HepG2 (cell line): ENCODE data around the gene ALDOA. TPM values are rescaled to one million over a fixed set of nuclear protein-coding genes. Genes with fewer than 3 reads are reported as not detected.

Source experiments
- ATF1 ChIP-seq: IDR thresholded peaks from 2 replicates; pipeline ENCODE4 v1.6.1; 2016; ENCODE audit warnings: mild to moderate bottlenecking, control low read depth
- CERS6 ChIP-seq: sonication (generic); formaldehyde crosslinking; IDR thresholded peaks from 2 replicates; pipeline ENCODE4 v1.5.0; 2020; ENCODE audit warnings: missing genetic modification reagents
- FOXP1 ChIP-seq, 2 experiments: fragments of 450-650 bp in 1 of 2; IDR thresholded peaks; 2 replicates each; pipeline ENCODE4 v1.6.1; 2017 to 2018; ENCODE audit warnings: antibody characterized with exemption in 1 of 2
- GPN1 ChIP-seq: sonication (generic); formaldehyde crosslinking; IDR thresholded peaks from 2 replicates; pipeline ENCODE4 v1.5.1; 2020; ENCODE audit warnings: missing genetic modification reagents, borderline replicate concordance
- HOXA9 ChIP-seq: sonication (generic); formaldehyde crosslinking; IDR thresholded peaks from 2 replicates; pipeline ENCODE4 v1.8.1; 2022; ENCODE audit warnings: missing genetic modification reagents, mild to moderate bottlenecking, moderate library complexity, borderline replicate concordance
- KAT2B ChIP-seq: fragments of 150-350 bp; IDR thresholded peaks from 2 replicates; pipeline ENCODE4 v1.6.1; 2014; ENCODE audit warnings: low read depth, low read length, borderline replicate concordance
- KLF11 ChIP-seq: IDR thresholded peaks from 2 replicates; pipeline ENCODE4 v1.6.1; 2016; ENCODE audit warnings: missing compliant biosample characterization
- MAFK ChIP-seq, 2 experiments: IDR thresholded peaks in 1 of 2; conservative IDR thresholded peaks in 1 of 2; 2 replicates each; pipeline ENCODE4 v1.6.1; 2011; ENCODE audit warnings: improper control_type of control experiment in 2 of 2, low read length in 2 of 2
- MYC ChIP-seq: sonication (generic); formaldehyde crosslinking; IDR thresholded peaks from 2 replicates; pipeline ENCODE4 v1.9.0; 2021; ENCODE audit warnings: missing genetic modification reagents, borderline replicate concordance
- NBN ChIP-seq: fragments of 450-650 bp; conservative IDR thresholded peaks from 2 replicates; pipeline ENCODE4 v1.6.1; 2017
- NFATC3 ChIP-seq: sonication (generic); formaldehyde crosslinking; IDR thresholded peaks from 2 replicates; pipeline ENCODE4 v1.5.1; 2020; ENCODE audit warnings: mild to moderate bottlenecking, missing genetic modification reagents
- SNAPC2 ChIP-seq: sonication (generic); formaldehyde crosslinking; IDR thresholded peaks from 2 replicates; pipeline ENCODE4 v1.8.1; 2022; ENCODE audit warnings: mild to moderate bottlenecking, missing genetic modification reagents
- SP5 ChIP-seq: IDR thresholded peaks from 2 replicates; pipeline ENCODE4 v1.6.1; 2016; ENCODE audit warnings: low read depth, borderline replicate concordance
- TCF7 ChIP-seq: sonication (generic); IDR thresholded peaks from 2 replicates; pipeline ENCODE4 v1.6.1; 2016; ENCODE audit warnings: antibody characterized with exemption, low read depth
- THAP8 ChIP-seq: sonication (generic); formaldehyde crosslinking; IDR thresholded peaks from 2 replicates; pipeline ENCODE4 v1.5.1; 2020; ENCODE audit warnings: missing genetic modification reagents, mild to moderate bottlenecking, borderline replicate concordance
- ZFP62 ChIP-seq: sonication (generic); formaldehyde crosslinking; IDR thresholded peaks from 2 replicates; pipeline ENCODE4 v1.4.0; 2020; ENCODE audit warnings: missing genetic modification reagents
- ZNF276 ChIP-seq: sonication (generic); formaldehyde crosslinking; IDR thresholded peaks from 2 replicates; pipeline ENCODE4 v1.4.0; 2020; ENCODE audit warnings: mild to moderate bottlenecking, low read depth, missing genetic modification reagents
- ZNF329 ChIP-seq: sonication (generic); formaldehyde crosslinking; IDR thresholded peaks from 2 replicates; pipeline ENCODE4 v1.9.0; 2021; ENCODE audit warnings: low read depth, mild to moderate bottlenecking, missing genetic modification reagents
- ZNF33A ChIP-seq: sonication (generic); formaldehyde crosslinking; IDR thresholded peaks from 2 replicates; pipeline ENCODE4 v1.5.1; 2020; ENCODE audit warnings: missing genetic modification reagents, mild to moderate bottlenecking, moderate library complexity, borderline replicate concordance
- ZNF33B ChIP-seq: sonication (generic); formaldehyde crosslinking; IDR thresholded peaks from 2 replicates; pipeline ENCODE4 v1.5.1; 2020; ENCODE audit warnings: mild to moderate bottlenecking, missing genetic modification reagents
- ZNF362 ChIP-seq: sonication (generic); formaldehyde crosslinking; IDR thresholded peaks from 2 replicates; pipeline ENCODE4 v1.4.0; 2020; ENCODE audit warnings: missing genetic modification reagents, mild to moderate bottlenecking, borderline replicate concordance
- ZNF44 ChIP-seq: sonication (generic); formaldehyde crosslinking; IDR thresholded peaks from 2 replicates; pipeline ENCODE4 v1.5.1; 2020; ENCODE audit warnings: mild to moderate bottlenecking, missing genetic modification reagents
- ZNF503 ChIP-seq: sonication (generic); formaldehyde crosslinking; IDR thresholded peaks from 2 replicates; pipeline ENCODE4 v1.4.0; 2020; ENCODE audit warnings: missing genetic modification reagents
- ZNF780A ChIP-seq: sonication (generic); formaldehyde crosslinking; IDR thresholded peaks from 2 replicates; pipeline ENCODE4 v1.8.0; 2022; ENCODE audit warnings: mild to moderate bottlenecking, missing genetic modification reagents, moderate library complexity
- polyA plus RNA-seq, 8 experiments: library from polyadenylated mRNA; depleted of rRNA in 3 of 8; stranded (reverse) in 7 of 8; unstranded in 1 of 8; fragments of >200 nt; fragmentation: Illumina TruSeq in 4 of 8; extraction: Trizol in 4 of 8; gene quantifications; 2 replicates each; pipeline versions ENCODE4 v1.2.1 to v1.2.3, GENCODE V29; 2011 to 2016; ENCODE audit warnings: low read depth in 4 of 8, missing spikeins in 1 of 8, mixed read lengths in 1 of 8; ENCODE audit not compliant: insufficient read depth in 1 of 8
- total RNA-seq, 5 experiments: library from RNA; depleted of rRNA; stranded (reverse); fragments of >200 nt; fragmentation: Illumina TruSeq; extraction: Trizol; gene quantifications; 2 replicates each; pipeline ENCODE4 v1.2.3, GENCODE V29; 2016; ENCODE audit warnings: low read depth in 1 of 5

The ALDOA gene
- total and polyA plus RNA-seq, 2 of the 13 experiments (the other 11 are each of a cell fraction or from before 2014, with no cell fraction given), result 925 to 1,884 TPM

- TF ChIP-seq ZNF503 (CRISPR knock-in tag) (no peak), SP5 (CRISPR knock-in tag) (peak; percentile 29; the same call in 1 of the 2 replicates), CERS6 (no peak), MYC (peak; percentile 68), ZNF780A (no peak), ZNF44 (peak; percentile 95; the same call in 1 of the 2 replicates), ATF1 (CRISPR knock-in tag) (no peak), NFATC3 (CRISPR knock-in tag) (peak; percentile 96), MAFK (conservative IDR thresholded peaks at IDR 0.05 in 1 of 2, IDR thresholded peaks at IDR 0.05 in 1 of 2; ENCODE audit: low read length in 2 of 2) (no peak), THAP8 (CRISPR knock-in tag) (0 out of 2 replicates have a peak, but pooled peaks have one; percentile 52), ZNF362 (CRISPR knock-in tag) (peak; percentile 46; the same call in 1 of the 2 replicates), GPN1 (CRISPR knock-in tag) (no peak), HOXA9 (no peak), SNAPC2 (CRISPR knock-in tag) (no peak), ZNF276 (CRISPR knock-in tag) (peak; percentile 88), ZNF33A (CRISPR knock-in tag) (no peak), KAT2B (no peak), ZFP62 (CRISPR knock-in tag) (no peak), KLF11 (CRISPR knock-in tag) (no peak), NBN (no peak), FOXP1 (IDR thresholded peaks at IDR 0.05) (no peak), FOXP1 (CRISPR knock-in tag; IDR thresholded peaks at IDR 0.05) (no peak), TCF7 (peak; percentile 81), ZNF329 (CRISPR knock-in tag) (no peak), ZNF33B (peak; percentile 96)
Measured at GRCh38 chr16:30112197-30113030, 46.9 kb downstream of the ALDOA start (continued).
